B cell (primary cell): ENCODE measurements around the gene CARNS1. TPM values are rescaled to one million over a fixed set of nuclear protein-coding genes. Genes with fewer than 3 reads are reported as not detected.
"Not testable (repeated sequence)": the region's sequence is repeated elsewhere in the genome, so short reads cannot be mapped to it uniquely, and the experiment has no call there.

Experiments
- ATAC-seq: fragments of 200-7000 bp; cut with Tn5 transposase; one replicate; pipeline ENCODE4 v1.10.0; 2021; ENCODE audit warnings: low read depth, mild to moderate bottlenecking, moderate number of reproducible peaks, moderate library complexity
- CTCF ChIA-PET: fragments of 350-600 bp; sonication (Branson Sonifier 250); formaldehyde crosslinking; loops from one replicate; lab custom pipeline; 2021; ENCODE audit warnings: antibody characterized with exemption, inconsistent platforms; lab: Charles Lee
- POLR2A ChIA-PET: fragments of 350-600 bp; sonication (Branson Sonifier 250); formaldehyde crosslinking; loops from one replicate; lab custom pipeline; 2021; ENCODE audit warnings: antibody characterized with exemption; lab: Charles Lee
- DNase-seq: peaks from one replicate; pipeline ENCODE4 v3.0.0; 2013
- H2AFZ ChIP-seq: 2 replicates; pipeline ENCODE4 v1.6.1; 2012; ENCODE audit warnings: mild to moderate bottlenecking, low read depth, low read length; ENCODE audit not compliant: insufficient read depth, poor library complexity, severe bottlenecking
- H3K27ac ChIP-seq, 2 donors: 1 replicate in 1 of 2; 2 replicates in 1 of 2; pipeline ENCODE4 v1.5.1; 2012 to 2013; ENCODE audit warnings: low read length in 2 of 2, mild to moderate bottlenecking in 2 of 2, moderate library complexity in 1 of 2
- H3K27me3 ChIP-seq, 4 experiments: fragments of 200-600 bp in 1 of 4; sonication (generic) in 1 of 4; replicated peaks in 1 of 4; 1 replicate in 2 of 4; 2 replicates in 2 of 4; pipeline versions ENCODE4 v1.6.1 to v1.7.0; 2013 to 2016; ENCODE audit warnings: low read length in 3 of 4, mild to moderate bottlenecking in 2 of 4, mixed read lengths in 1 of 4, moderate library complexity in 1 of 4; ENCODE audit not compliant: insufficient read depth in 4 of 4, control insufficient read depth in 3 of 4; ENCODE audit errors: control extremely low read depth in 1 of 4
- H3K36me3 ChIP-seq, 2 experiments: replicated peaks in 1 of 2; 1 replicate in 1 of 2; 2 replicates in 1 of 2; pipeline versions ENCODE4 v1.6.1 to v1.7.1; 2013; ENCODE audit warnings: low read length in 1 of 2; ENCODE audit not compliant: insufficient read depth in 2 of 2, control insufficient read depth in 1 of 2; ENCODE audit errors: control extremely low read depth in 1 of 2, extremely low read depth in 1 of 2
- H3K4me1 ChIP-seq, 2 donors: fragments of 200-600 bp in 1 of 2; sonication (generic) in 1 of 2; 1 replicate in 1 of 2; 2 replicates in 1 of 2; pipeline versions ENCODE4 v1.5.1 to v1.6.1; 2013 to 2017; ENCODE audit warnings: low read length in 2 of 2; ENCODE audit not compliant: control insufficient read depth in 2 of 2, insufficient read depth in 2 of 2
- H3K4me2 ChIP-seq: replicated peaks from 2 replicates; pipeline ENCODE3; 2012; ENCODE audit warnings: mild to moderate bottlenecking, low read depth, low read length; ENCODE audit not compliant: poor library complexity, severe bottlenecking
- H3K4me3 ChIP-seq, 5 experiments: fragments of 200-600 bp in 1 of 5; sonication (generic) in 1 of 5; 1 replicate in 3 of 5; 2 replicates in 2 of 5; pipeline versions ENCODE4 v1.5.1 to v1.7.0; 2011 to 2016; ENCODE audit warnings: low read length in 4 of 5, mild to moderate bottlenecking in 4 of 5, low read depth in 2 of 5, control low read depth in 1 of 5, moderate library complexity in 1 of 5; ENCODE audit not compliant: insufficient read depth in 1 of 5; ENCODE audit errors: control extremely low read depth in 1 of 5, extremely low read depth in 1 of 5
- H3K79me2 ChIP-seq: fragments of 200-600 bp; sonication (generic); one replicate; pipeline ENCODE4 v1.6.0; 2016; ENCODE audit warnings: low read length; ENCODE audit not compliant: control insufficient read depth, insufficient read depth
- H3K9ac ChIP-seq: fragments of 200-600 bp; sonication (generic); 2 replicates; pipeline ENCODE4 v1.6.1; 2017; ENCODE audit warnings: mild to moderate bottlenecking, low read length, moderate library complexity
- H3K9me3 ChIP-seq, 3 donors: one replicate each; pipeline versions ENCODE4 v1.6.1 to v1.7.1; 2013; ENCODE audit warnings: low read length in 2 of 3; ENCODE audit not compliant: control insufficient read depth in 2 of 3, insufficient read depth in 1 of 3; ENCODE audit errors: control extremely low read depth in 1 of 3
- H4K20me1 ChIP-seq: 2 replicates; pipeline ENCODE4 v1.6.0; 2012; ENCODE audit warnings: mild to moderate bottlenecking, low read length; ENCODE audit not compliant: insufficient read depth, control insufficient read depth, poor library complexity, severe bottlenecking
- H3K27ac Mint-ChIP-seq: one replicate; pipeline ENCODE4 v1.8.0; 2021; ENCODE audit warnings: mixed read lengths
- H3K27me3 Mint-ChIP-seq: one replicate; pipeline ENCODE4 v1.8.0; 2021; ENCODE audit warnings: mixed read lengths
- H3K4me1 Mint-ChIP-seq: one replicate; pipeline ENCODE4 v1.8.0; 2021; ENCODE audit warnings: mixed read lengths
- H3K4me3 Mint-ChIP-seq: one replicate; pipeline ENCODE4 v1.8.0; 2021; ENCODE audit warnings: mixed read lengths
- H3K9me3 Mint-ChIP-seq: one replicate; pipeline ENCODE4 v1.8.0; 2022; ENCODE audit warnings: mixed read lengths; ENCODE audit not compliant: insufficient read depth
- CTCF ChIP-seq: fragments of 200-600 bp; IDR thresholded peaks from one replicate; pipeline ENCODE4 v1.8.0; 2022; ENCODE audit warnings: antibody characterized with exemption, mild to moderate bottlenecking
- EZH2 ChIP-seq: IDR thresholded peaks from 2 replicates; pipeline ENCODE4 v1.6.1; 2012; ENCODE audit warnings: borderline replicate concordance, low read depth, mild to moderate bottlenecking, moderate library complexity, low read length; ENCODE audit not compliant: insufficient read depth, poor library complexity, severe bottlenecking
- WGBS: methylation state at CpG from one replicate; pipeline ENCODE4 v1.1.5; 2013; ENCODE audit warnings: missing lambda C conversion rate; ENCODE audit not compliant: insufficient coverage; 5-methylcytosine and 5-hydroxymethylcytosine counted together
- intact Hi-C: fragments of 100-400 bp; cut with micrococcal nuclease; formaldehyde crosslinking; loops from one replicate; pipeline ENCODE4 v1.10.0; 2022
- polyA plus RNA-seq: library from polyadenylated mRNA; depleted of rRNA; stranded (reverse); fragments of >200 nt; gene quantifications from 2 replicates; pipeline ENCODE4 v1.2.3, GENCODE V29; 2012
- total RNA-seq, 2 donors: library from RNA; stranded (reverse); fragments of 120-200 nt in 1 of 2; gene quantifications; 1 replicate in 1 of 2; 2 replicates in 1 of 2; pipeline versions ENCODE4 v1.2.3 to v1.2.4, GENCODE V29; 2013 to 2022

Gene CARNS1
- total and polyA plus RNA-seq, 2 donors (not counting 1 experiment from before 2014, with no cell fraction given): 24.1 to 41.1 TPM

- ATAC-seq, H3K9me3 ChIP-seq, H3K27me3 ChIP-seq, DNase-seq, H3K9me3 Mint-ChIP-seq, H3K27me3 Mint-ChIP-seq, intact Hi-C loops: not testable (repeated sequence)
- CTCF ChIA-PET: interaction anchor here (1.1 to 2.2 kb wide), 7 partner anchors 7 to 82 kb away, joined by 3 to 10 read pairs (median 5); partner anchors contain the start of genes PPP1CA, PTPRCAP and TBC1D10C
- H3K36me3 ChIP-seq: peaks cover 0 to 17% of the 10 kb centered on the region in 2 experiments
- H3K4me1 ChIP-seq: peaks cover 13 to 37% of the 10 kb centered on the region in 2 donors
- Mint-ChIP-seq H3K4me1 (peaks cover 34% of the 10 kb centered on the region), H3K4me3 (peak overlapping the region; percentile 99), H3K27ac (peak overlapping the region; percentile 96)
- H3K27ac ChIP-seq: peak overlapping the region; percentile 42 to 92
- peak overlapping the region; percentile 89 for H3K9ac ChIP-seq
- H3K4me2 ChIP-seq: peak overlapping the region; percentile 92
- 87% methylated on average over 19 of the region's 19 CpGs for WGBS
- peaks cover 39% of the 10 kb centered on the region for H4K20me1 ChIP-seq
- POLR2A ChIA-PET: interaction anchor here (0.6 to 8.3 kb wide), 8 partner anchors 9 to 1842 kb away, joined by 4 to 72 read pairs (median 14); partner anchors contain the start of genes PPP1CA, PTPRCAP and TBC1D10C
- peak overlapping the region; percentile 90 for H2AFZ ChIP-seq
- peak overlapping the region; percentile 82 to 95 (median 91) for H3K4me3 ChIP-seq
- H3K79me2 ChIP-seq: peaks cover 55% of the 10 kb centered on the region
Observed at GRCh38 chr11:67427364-67427859, 11.9 kb downstream of the CARNS1 start.

GRCh38 chr11:67428052-67429001 is 12.8 kb downstream of the CARNS1 start, which contains the start of gene RPS6KB2:
TSS of gene RPS6KB2 (plus strand) at chr11:67428494. CDS start at chr11:67428546, 52 bp downstream.
- Mint-ChIP-seq H3K4me1 (peaks cover 42% of the 10 kb centered on the region), H3K4me3 (peak within 1 kb of the TSS; percentile 99), H3K27me3 (no peaks in the 10 kb centered on the region), H3K27ac (peak within 1 kb of the TSS; percentile 96), H3K9me3 (no peaks in the 10 kb centered on the region)
- H3K27ac ChIP-seq: peak within 1 kb of the TSS; percentile 70 to 92
- no peaks in the 10 kb centered on the region for H3K9me3 ChIP-seq
- ChIA-PET POLR2A (interaction anchor here (0.6 to 8.3 kb wide), 17 partner anchors 9 to 188 kb away, joined by 3 to 72 read pairs (median 4); partner anchors contain the start of genes POLD4, PPP1CA, PTPRCAP and RAD9A), CTCF (interaction anchor here (0.5 to 4.4 kb wide), 13 partner anchors 8 to 108 kb away, joined by 3 to 17 read pairs (median 3); partner anchors contain the start of genes AIP, PPP1CA, PTPRCAP and TBC1D10C)
- peaks cover 55% of the 10 kb centered on the region for H3K79me2 ChIP-seq
- peak within 1 kb of the TSS; percentile 90 for H2AFZ ChIP-seq
- 0% methylated on average over 60 of the region's 68 CpGs for WGBS
- no peaks in the 10 kb centered on the region for H3K27me3 ChIP-seq
- peaks cover 14 to 47% of the 10 kb centered on the region in 2 donors for H3K4me1 ChIP-seq
- peaks cover 48% of the 10 kb centered on the region for H4K20me1 ChIP-seq
- intact Hi-C loops: loop anchor here (1.0 kb wide), 7 partner anchors 8 to 54 kb away; partner anchors contain the start of genes RAD9A and TMEM134
- peak within 1 kb of the TSS; percentile 92 for H3K4me2 ChIP-seq
- H3K9ac ChIP-seq: peak within 1 kb of the TSS; percentile 89
- TF ChIP-seq EZH2 (no peak), CTCF (no peak)
- peaks cover 0 to 26% of the 10 kb centered on the region in 2 experiments for H3K36me3 ChIP-seq
- DNase-seq: peak; percentile 98
- ATAC-seq: peak; percentile 86
- H3K4me3 ChIP-seq: peak within 1 kb of the TSS; percentile 82 to 95 (median 91)
